Activated T-cell treated with anti-CD3 and anti-CD28 coated beads for 1 hour (primary cell): ENCODE measurements around the gene NEURL1.
"Not testable (repeated sequence)": the region's sequence is repeated elsewhere in the genome, so short reads cannot be mapped to it uniquely, and the experiment has no call there.

ENCODE experiments used
- DNase-seq: peaks from one replicate; pipeline ENCODE4 v3.0.0-alpha.2; 2020; ENCODE audit warnings: low read depth

The NEURL1 gene

GRCh38 chr10:103627111-103627892, 133.8 kb downstream of the NEURL1 start:
- DNase-seq, result no peak

GRCh38 chr10:103627893-103628292, 134.4 kb downstream of the NEURL1 start:
- DNase-seq, result no peak

- no peak for DNase-seq
Observed at GRCh38 chr10:103629581-103629980, 136.1 kb downstream of the NEURL1 start.

GRCh38 chr10:103630156-103630555, 136.7 kb downstream of the NEURL1 start:
- no peak for DNase-seq

GRCh38 chr10:103632247-103632642, 138.7 kb downstream of the NEURL1 start:
- no peak for DNase-seq

- DNase-seq, result not testable (repeated sequence)
Observed at GRCh38 chr10:103632871-103633270, 139.4 kb downstream of the NEURL1 start.

- DNase-seq, result no peak
Observed at GRCh38 chr10:103633846-103634245, 140.3 kb downstream of the NEURL1 start.

- no peak for DNase-seq
Observed at GRCh38 chr10:103635580-103635979, 142.1 kb downstream of the NEURL1 start.

GRCh38 chr10:103636492-103636891, 143.0 kb downstream of the NEURL1 start:
- no peak for DNase-seq

GRCh38 chr10:103637011-103637410, 143.5 kb downstream of the NEURL1 start:
- DNase-seq, result no peak

GRCh38 chr10:103637927-103638557, 144.5 kb downstream of the NEURL1 start:
- no peak for DNase-seq

- DNase-seq, result no peak
Observed at GRCh38 chr10:103638948-103639347, 145.4 kb downstream of the NEURL1 start.

- no peak for DNase-seq
Observed at GRCh38 chr10:103640436-103641181, 147.1 kb downstream of the NEURL1 start.

- no peak for DNase-seq
Observed at GRCh38 chr10:103641326-103641725, 147.8 kb downstream of the NEURL1 start.
